DMS79 (cell line): ENCODE measurements around the gene SLFN12.
A peak's percentile ranks its signal among the peaks of the same experiment; 100 is the strongest.
"Not testable (repeated sequence)": the region's sequence is repeated elsewhere in the genome, so short reads cannot be mapped to it uniquely, and the experiment has no call there.

Source experiments
- DNase-seq: peaks from one replicate; lab custom pipeline; 2025; lab: John Stamatoyannopoulos, UW

Gene SLFN12

DNA sequence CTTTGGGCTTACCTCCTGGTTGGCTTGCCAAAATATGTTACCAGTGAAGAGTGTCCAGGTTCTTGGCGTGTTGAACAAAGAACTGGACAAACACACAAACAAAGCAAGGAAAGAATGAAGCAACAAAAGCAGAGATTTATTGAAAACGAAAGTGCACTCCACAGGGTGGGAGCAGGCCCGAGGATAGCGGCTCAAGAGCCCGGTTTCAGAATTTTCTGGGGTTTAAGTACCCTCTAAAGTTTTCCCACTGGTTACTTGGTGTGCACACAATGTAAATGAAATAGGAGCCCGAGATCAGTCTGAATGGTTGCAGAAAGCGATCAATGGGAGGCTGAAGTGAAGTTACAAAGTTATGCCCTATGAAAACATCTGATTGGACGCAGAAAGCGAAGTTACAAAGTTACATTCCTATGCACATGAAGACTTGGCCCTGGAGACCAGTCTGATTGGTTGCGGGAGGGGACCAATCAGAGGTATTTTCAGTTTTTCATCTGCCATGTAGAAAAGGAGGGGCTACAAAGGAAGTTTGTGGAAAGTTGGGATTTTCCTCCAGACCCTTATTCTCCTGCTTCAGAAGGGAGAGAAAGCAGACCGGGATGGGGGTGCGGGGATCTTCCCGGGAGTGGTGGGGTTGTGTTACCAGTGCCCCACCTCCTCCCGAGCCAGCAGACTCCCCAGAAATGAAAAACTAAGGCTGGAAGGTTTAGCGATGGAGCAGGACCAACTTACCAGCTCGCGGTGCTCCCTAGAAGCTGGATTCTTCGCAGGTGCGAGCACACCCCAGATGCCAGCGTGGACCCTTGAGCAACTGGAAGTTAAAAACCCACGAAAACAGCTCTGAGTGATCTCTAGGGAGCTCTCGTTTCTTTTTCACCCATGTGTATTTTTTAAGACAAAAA is at the start of gene SLFN12:
SLFN12 (minus strand) TSS at position 325 of the 899 bp plus-strand sequence. CDS start 9,472 bp downstream, outside the sequence.
- no peak for DNase-seq

DNA sequence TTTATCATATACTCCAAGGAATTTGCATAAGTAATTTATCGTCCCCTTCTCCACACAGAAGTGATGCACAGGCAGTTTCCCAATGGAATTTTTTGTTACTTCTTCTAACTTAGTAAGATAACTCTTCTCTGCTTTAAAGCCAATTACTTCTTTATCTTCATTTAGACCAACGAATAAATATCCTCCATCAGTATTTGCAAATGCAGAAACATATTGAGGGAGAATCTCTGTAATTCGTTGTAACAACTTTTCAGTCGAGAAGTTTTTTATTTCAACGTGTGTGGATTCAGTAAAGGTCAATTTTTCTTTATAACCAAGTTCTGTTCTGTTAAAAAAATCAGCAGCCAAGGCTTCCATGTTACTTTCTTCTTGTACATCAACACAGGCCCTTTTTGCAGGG is 47.0 kb upstream of the SLFN12 start:
- no peak for DNase-seq

DNA sequence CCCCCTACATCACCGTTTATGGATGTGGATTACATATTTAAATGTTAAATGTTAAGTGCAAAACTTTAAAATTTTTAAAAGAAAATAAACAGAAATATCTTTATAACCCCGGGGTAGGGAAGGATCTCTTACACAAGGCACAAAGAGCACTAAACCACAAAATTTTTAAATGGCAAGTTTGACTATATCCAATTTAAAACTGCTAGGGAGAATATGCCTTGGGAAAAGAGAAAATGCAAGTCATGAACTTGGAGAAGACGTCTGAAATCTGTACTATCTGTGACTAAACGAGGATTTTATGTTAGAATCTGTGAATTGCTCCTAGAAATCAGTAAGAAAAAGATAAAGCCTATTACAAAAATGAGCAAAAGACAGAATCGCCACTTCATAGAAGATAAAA is 44.9 kb upstream of the SLFN12 start:
- DNase-seq, result no peak

DNA sequence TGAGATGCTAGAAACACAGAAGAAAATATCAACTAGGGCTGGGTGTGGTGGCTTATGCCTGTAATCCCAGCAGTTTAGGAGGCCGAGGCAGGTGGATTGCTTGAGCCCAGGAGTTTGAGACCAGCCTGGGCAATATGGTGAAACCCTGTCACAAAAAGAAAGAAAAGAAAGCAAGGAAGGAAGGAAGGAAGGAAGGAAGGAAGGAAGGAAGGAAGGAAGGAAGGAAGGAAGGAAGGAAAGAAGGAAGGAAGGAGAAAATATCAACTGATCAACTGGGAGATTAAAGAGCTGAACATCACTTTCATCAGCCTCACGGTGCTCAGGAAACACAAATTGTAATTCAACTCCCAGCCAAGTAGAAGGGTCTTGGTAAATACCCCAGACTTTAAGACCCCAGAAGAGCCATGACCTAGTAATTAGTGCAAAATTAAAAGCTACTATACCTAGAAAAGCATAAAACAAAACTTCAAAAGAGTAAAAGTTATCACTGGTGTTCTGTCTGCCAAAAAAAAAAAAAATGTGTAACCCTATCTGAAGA is 44.1 kb upstream of the SLFN12 start:
- no peak for DNase-seq

DNA sequence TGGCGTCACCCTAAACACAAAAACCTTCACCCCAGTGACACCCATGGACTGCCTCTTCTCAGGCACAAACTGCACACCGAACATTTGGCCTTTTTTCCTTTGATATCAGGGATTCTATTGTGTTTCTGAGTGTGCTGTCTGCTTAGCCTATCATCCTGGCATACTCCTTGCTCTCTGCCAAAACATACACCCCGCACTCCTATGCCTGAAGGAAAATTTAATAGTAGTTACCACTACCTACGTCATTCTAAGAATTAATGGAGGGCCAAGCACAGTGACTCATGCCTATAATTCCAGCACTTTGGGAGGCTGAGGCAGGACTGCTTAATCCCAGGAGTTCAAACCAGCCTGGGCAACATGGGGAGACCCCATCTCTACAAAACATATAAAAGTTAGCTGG is 36.2 kb upstream of the SLFN12 start:
- DNase-seq, result no peak

DNA sequence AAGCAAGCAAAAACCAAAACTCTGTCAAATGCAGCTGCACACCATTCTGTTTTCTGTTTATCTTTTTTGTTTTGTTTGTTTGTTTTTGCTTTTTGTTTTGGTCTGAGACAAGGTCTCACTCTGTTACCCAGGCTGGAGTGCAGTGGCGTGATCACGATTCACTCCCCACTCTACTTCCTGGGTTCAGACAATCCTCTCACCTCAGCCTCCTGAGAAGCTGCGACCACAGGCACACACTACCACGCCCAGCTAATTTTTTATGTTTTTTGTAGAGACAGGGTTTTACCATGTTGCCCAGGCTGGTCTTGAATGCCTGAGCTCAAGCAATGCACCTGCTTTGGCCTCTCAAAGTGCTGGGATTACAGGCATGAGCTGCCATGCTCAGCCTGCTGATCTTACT is 35.5 kb upstream of the SLFN12 start:
- no peak for DNase-seq

DNA sequence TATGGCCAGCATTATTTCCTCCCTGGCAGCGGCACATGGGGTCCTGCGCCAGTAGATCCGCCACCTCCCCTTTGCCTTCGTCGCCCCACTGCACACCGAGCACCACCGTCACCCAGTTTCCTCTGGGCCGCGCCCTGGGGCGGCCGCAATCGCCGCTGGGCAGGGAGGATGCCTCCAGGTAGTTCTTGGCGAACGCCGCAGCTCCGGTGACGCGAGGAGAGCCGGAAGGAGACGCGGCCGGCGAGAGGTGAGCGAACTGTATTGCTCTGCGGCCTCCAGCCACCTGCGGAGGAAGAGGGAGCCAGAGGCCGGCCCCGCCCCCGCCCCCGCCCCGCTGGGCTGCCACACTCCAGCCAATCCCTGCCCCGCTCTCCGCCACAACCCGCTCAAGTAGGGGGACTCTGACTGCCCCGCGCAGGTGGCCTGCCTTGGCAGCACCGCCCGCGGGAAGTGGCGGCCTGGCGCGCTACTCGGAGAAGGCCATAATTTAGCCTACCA is 28.1 kb upstream of the SLFN12 start:
- DNase-seq, result peak; percentile 69

DNA sequence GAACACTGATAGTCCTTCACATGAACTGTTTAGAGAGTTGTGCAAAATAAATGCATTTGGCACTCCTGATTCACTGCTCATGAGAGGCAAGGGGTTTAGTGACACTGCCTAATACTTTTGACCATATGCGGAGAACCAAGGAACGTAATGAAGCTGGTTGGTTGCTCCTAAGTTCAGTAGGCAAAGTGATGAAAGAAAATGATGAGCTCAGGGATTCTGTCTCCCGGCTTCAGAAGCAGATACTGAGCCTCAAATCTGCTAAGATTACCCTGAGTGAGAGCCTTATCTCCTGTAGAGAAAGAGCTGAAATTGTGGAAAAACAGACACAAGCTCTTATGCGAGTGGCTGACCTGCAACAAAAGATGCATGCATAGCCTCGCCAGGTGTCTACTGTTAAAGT is 21.7 kb upstream of the SLFN12 start:
- DNase-seq, result not testable (repeated sequence)

DNA sequence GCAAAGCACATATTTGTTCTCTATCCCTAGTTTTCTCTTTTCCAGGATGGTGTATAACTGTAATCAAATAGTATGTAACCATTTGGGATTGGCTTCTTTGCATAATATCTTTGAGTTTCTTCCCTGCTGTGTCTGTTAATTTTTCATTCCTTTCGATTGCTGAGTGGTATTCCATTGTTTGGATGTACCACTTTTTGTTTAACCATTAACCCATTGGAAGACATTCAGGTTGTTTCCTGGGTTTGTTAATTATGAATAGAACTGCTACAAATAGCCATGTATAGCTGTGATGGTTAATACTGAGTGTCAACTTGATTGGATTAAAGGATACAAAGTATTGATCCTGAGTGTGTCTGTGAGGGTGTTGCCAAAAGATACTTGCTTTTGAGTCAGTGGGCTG is 20.9 kb upstream of the SLFN12 start:
- no peak for DNase-seq

DNA sequence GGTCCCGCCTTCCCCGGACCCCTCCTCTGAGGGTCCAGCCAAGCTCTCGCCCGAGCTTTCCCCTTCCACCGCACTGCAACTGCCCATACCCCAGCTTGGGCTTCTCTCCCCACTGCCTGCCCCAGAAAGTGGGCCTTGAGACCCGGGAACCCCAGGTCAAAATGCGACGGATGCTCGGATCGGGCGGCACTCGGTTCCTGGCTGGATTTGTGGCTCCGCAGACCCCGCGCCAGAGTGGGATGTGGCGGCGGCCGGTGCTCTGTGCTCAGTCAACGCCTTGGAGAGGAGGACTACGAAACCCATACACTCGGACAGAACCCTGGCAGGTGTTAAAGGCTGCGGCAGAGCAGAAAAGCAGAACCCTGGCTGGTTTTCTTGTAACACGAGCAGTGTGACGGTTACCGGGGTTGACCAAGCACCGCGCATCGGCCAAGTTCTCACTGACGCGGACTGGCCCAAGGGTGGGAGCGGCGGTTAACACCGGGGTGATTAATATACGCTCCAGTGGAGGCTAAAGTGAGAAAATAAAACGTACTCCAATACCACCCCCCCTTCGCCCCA is 17.2 kb upstream of the SLFN12 start:
- peak; percentile 35 for DNase-seq

DNA sequence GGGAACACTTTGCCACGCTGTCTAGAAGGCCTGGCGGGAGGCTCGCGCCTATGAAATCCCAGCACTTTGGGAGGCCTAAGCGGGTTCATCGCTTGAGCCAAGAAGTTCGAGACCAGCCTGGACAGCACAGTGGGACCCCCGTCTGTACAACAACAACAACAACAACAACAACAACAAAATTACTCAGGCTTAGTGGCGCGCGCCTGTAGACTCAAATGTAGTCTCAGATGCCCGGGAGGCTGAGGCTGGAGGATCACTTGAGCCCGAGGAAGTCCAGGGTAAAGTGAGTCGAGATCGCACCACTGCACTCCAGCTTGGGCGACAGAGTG is 16.6 kb upstream of the SLFN12 start:
- DNase-seq, result no peak

DNA sequence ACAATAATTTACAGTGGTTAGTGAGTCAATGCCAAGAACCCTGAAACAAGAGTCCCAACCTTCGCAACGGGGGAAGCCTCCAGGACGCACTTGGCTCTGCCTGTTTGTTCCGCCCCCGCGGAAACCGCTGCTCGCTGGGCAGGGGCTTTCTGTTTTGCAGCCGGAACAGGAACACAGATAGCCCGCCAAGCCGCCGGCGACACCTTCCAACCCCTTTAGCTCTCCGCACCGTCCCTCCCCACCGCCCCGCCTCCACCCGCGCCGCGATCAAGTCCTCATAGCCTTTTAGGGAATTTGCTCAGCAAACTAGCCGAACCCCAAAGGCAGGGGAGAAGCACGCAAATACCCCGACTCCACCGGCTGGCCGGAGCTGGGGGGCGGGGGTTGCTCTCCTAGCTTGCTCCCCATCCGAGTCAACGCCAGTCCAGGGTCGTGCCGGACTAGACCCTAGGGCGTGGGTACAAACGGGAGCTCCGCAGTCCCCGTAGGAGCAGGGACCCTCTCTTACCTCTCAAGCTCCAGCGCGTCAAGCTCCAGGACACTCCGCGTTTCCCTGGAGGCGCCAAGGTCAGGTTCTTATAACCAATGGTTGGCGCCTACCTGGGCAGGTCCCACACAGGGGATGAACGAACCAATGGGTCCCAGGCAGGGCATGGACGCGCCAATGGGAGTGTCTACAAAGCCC is 16.1 kb upstream of the SLFN12 start, which contains the start of gene SLFN13:
SLFN13 (minus strand) TSS at position 553 of the 685 bp plus-strand sequence. CDS start 3,086 bp downstream, outside the sequence.
- DNase-seq, result peak; percentile 89

DNA sequence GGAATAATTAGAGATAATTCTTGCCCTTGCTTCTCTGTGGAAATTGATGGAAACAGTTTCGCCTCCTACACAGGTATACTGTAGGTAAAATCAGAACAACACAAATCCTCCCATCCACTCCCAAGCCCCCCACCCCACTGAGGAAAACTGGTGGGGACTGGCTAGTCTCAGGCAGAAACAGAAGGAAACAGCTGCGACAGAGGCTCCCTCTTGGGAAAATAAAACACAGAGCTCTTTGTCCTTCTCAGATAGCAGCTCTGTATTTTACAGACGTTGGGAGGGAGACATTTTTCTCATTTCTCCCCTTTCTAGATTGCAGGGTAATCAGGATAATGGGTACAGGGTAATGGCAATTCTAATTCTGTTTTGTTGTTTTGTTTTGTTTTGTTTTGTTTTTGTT is 15.2 kb upstream of the SLFN12 start:
- DNase-seq, result no peak

DNA sequence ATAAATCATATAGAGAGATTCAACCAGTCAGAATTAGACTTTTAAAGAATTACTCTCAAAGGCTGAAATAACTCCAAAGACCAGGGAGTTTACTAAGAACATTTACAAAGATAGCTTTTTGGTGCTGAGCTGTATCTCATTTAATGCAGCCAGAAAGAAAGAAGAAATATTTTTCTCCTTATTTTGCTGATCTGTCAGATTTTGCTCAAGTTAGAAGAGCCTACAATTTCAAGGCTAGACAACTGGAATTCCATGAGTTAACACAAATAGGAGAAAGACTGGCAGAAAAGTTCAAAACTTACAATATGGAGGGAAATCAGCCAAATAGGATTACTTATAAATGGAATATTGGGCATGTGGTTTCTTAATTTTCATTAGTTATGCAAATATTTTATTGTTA is 6.1 kb upstream of the SLFN12 start:
- no peak for DNase-seq

DNA sequence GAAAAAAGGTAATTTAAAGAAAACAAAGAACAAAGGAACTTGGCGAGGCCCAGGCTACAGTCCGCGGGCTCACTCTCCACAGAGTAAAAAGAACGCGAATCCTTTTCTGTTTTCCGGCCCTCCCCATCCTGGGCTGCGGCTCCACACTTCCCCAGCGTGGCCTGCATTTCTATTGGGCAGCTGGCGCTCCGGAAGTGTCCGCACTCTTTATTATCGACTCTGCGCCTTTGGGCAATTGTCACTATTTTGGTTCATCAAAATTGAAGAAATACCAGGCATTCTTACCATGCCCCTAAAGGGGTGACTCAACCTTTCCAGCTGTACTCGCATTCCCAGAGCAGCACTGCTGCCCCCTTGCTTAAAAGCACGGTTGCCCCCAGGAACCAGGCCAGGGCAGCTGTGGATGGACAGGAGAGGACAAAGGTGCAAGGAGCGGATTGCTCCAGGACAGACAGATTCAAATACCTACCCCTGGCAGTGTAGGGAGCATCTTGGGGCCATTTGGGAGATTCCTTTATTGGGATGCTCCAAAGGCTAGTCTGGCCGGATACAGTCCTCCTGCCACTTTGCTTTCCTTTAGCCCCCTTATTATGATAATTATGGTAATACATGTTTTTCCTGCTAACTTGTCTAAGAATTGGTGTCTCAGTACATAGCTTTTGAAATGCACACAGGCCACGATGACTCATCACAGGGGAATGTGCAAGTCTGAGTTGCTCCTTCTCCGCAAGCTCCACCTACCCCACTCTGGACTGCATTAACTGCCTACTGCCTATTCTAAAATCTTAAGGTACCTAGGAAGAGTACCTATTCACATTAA is 985 bp upstream of the SLFN12 start:
- DNase-seq, result no peak

DNA sequence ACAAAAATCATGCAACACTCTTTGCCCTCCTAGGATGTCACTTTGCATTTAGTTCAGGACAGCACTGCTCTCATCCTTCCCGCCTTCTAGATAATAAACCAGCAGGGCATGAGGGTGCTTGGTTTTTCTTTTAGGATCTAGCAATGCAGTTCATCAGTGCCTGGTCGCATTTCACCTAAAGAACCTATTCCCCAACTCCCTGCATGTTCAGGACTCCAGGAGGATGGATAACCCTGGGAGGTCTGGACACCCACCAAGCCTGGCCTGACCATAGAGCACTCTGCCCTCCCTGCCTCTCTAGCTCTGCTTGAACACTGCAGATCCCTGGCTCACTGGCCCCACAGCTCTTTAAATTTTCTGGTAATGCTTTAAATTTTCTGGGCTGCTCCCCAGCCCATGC is 2.6 kb downstream of the SLFN12 start:
- DNase-seq, result no peak

DNA sequence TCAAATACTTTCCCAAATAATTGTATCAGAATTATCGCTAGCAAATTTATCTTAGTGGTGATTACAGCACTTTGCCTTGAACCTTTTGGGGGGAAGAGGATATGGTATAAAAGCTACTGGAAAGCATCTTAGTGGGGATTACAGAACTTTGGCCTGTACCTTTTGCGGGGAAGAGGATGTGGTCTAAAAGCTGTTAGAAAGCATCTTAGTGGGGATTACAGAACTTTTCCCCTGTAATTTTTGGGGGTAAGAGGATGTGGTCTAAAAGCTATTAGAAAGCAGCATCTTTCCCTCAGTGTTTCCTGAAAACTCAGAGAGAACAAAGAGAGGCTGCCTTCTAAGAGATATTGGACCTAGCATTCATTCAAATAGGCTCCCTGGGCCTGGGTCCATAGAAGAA is 4.1 kb downstream of the SLFN12 start:
- DNase-seq, result no peak

DNA sequence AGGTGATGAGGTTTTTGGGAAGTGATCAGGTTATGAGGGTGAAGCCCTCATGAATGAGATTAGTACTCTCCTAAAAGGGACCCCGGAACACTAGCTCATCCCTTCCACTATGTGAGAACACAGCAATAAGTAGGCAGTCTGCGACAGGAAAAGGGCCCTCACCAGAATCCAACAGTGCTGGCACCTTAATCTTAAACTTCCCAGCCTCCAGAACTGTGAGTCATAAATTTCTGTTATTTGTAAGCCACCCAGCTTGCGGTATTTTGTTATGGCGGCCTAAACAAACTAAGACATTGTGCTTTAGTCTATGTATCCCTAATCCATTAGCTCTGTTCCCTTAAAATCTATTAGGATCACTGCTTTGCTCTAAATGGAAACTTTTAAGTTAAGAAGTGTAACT is 8.5 kb downstream of the SLFN12 start:
- no peak for DNase-seq

DNA sequence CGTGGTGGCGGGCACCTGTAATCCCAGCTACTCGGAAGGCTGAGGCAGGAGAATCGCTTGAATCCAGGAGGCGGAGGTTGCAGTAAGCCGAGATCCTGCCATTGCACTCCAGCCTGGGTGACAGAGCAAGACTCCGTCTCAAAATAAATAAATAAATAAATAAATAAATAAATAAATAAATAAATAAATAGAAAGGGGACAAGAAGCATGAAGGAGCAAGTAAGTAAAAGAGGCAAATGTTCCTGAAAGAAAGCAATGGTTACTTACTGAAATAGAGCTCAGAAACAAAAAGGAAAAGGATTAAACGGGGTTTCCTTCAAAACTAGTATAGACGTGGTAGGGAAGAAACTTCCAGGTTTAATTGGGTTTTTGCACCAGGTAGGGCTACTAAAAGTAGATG is 11.2 kb downstream of the SLFN12 start:
- not testable (repeated sequence) for DNase-seq

DNA sequence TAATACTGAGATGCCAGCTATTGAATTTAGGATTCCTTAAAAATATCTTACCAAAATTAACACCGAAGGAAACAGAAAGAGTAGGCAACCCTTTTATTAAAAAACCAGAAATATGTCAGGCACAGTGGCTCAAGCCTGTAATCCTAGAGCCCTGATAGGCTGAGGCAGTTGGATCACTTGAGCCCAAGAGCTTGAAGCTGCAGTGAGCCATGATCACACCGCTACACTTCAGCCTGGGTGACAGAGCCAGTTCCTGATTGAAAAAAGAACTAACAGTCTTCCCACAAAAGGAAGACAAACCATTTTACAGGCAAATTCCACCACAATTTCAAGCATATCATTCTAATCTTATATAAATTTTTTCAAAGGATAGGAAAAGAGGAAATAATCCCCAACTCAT is 15.6 kb downstream of the SLFN12 start:
- DNase-seq, result no peak

DNA sequence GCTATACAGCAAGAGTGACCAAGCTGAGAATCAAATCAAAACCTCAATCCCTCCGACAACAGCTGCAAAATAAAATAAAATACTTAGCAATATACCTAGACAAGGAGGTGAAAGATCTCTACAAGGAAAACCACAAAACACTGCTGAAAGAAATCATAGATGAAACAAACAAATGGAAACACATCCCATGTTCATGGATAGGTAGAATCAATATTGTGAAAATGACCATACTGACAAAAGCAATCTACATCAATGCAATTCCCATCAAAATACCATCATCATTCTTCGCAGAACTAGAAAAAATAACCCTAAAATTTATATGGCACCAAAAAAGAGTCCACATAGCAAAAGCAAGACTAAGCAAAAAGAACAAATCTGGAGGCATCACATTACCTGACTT is 17.6 kb downstream of the SLFN12 start:
- DNase-seq, result not testable (repeated sequence)

DNA sequence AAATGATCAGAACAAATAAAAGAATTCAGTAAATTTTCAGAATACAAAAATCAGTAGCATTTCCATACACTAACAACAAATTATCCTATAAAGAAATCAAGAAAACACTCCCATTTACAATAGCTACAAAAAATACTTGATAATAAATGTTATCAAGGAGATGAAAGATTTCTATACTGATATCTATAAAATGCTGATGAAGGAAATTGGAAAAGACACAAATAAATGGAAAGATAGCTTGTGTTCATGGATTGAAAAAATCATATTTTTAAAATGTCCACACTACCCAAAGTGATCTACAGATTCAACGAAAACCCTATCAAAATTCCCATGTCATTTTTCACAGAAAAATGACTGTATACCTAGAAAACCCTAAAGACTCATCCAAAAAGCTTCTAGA is 18.1 kb downstream of the SLFN12 start:
- no peak for DNase-seq
